ENCODE data around the gene KLHL41. TPM values are rescaled to one million over a fixed set of nuclear protein-coding genes. Genes with fewer than 3 reads are reported as not detected.

KLHL41 gene
- total RNA-seq, 1 experiment from 2014 or later, result 0.07 TPM

- Histone ChIP-seq H3K9me2 (replicated peaks; ENCODE audit: low read length) (no peaks in the 10 kb centered on the region), H2AFZ (ENCODE audit: low read length) (no peak overlapping the region), H3F3A (ENCODE audit: low read length, unreplicated experiment) (no peaks in the 10 kb centered on the region), H3K4me3 (ENCODE audit: low read length) (no peak overlapping the region), H3K36me3 (ENCODE audit: low read depth, low read length) (no peaks in the 10 kb centered on the region), H3K4me2 (ENCODE audit: low read length) (no peak overlapping the region), H3K9me3 (ENCODE audit: low read length) (no peaks in the 10 kb centered on the region), H4K20me1 (ENCODE audit: low read length) (no peaks in the 10 kb centered on the region), H3K27ac (ENCODE audit: low read length) (no peak overlapping the region), H3K79me2 (ENCODE audit: low read length) (no peaks in the 10 kb centered on the region), H3K4me1 (ENCODE audit: insufficient read depth, low read length) (peaks cover 3% of the 10 kb centered on the region; the same call in 1 of the 2 replicates), H3K9ac (ENCODE audit: low read length) (no peak overlapping the region), H3K27me3 (ENCODE audit: low read length) (no peaks in the 10 kb centered on the region)
- TF ChIP-seq EZH2phosphoT487 (IDR thresholded peaks at IDR 0.05; ENCODE audit: borderline replicate concordance, low read length) (no peak), EZH2 (IDR thresholded peaks at IDR 0.05; ENCODE audit: low read length, unreplicated experiment) (no peak), CTCF (conservative IDR thresholded peaks at IDR 0.05; ENCODE audit: low read depth, low read length) (no peak)
- intact Hi-C loops (cut with micrococcal nuclease), result no loop called here
- BruUV-seq (replicated peaks), result no TSS peak
- ATAC-seq (no peak), DNase-seq (no peak)
- ChIA-PET POLR2A (ENCODE audit: unreplicated experiment) (no interaction called here), CTCF (interaction anchor here (0.7 kb wide), 1 partner anchor 38 kb away, joined by 3 read pairs; no protein-coding TSS in a partner anchor)
Measured at GRCh38 chr2:169520896-169521295, 11.4 kb downstream of the KLHL41 start.

- no peaks in the 10 kb centered on the region for H3K9me2 ChIP-seq (replicated peaks; ENCODE audit: low read length)
- TF ChIP-seq EZH2 (IDR thresholded peaks at IDR 0.05; ENCODE audit: low read length, unreplicated experiment), result no peak
- TF ChIP-seq CTCF (conservative IDR thresholded peaks at IDR 0.05; ENCODE audit: low read depth, low read length), result no peak
- no peak for TF ChIP-seq EZH2phosphoT487 (IDR thresholded peaks at IDR 0.05; ENCODE audit: borderline replicate concordance, low read length)
- no TSS peak for BruUV-seq (replicated peaks)
- H3K9me3 ChIP-seq (ENCODE audit: low read length), result no peaks in the 10 kb centered on the region
- H3K27me3 ChIP-seq (ENCODE audit: low read length), result no peaks in the 10 kb centered on the region
- H3K36me3 ChIP-seq (ENCODE audit: low read depth, low read length), result no peaks in the 10 kb centered on the region
- intact Hi-C loops (cut with micrococcal nuclease), result no loop called here
- H3K9ac ChIP-seq (ENCODE audit: low read length), result no peak overlapping the region
- H3K4me1 ChIP-seq (ENCODE audit: insufficient read depth, low read length), result peaks cover 8% of the 10 kb centered on the region
- no peak overlapping the region for H2AFZ ChIP-seq (ENCODE audit: low read length)
- no peaks in the 10 kb centered on the region for H3F3A ChIP-seq (ENCODE audit: low read length, unreplicated experiment)
- no peaks in the 10 kb centered on the region for H3K79me2 ChIP-seq (ENCODE audit: low read length)
- H3K4me2 ChIP-seq (ENCODE audit: low read length), result no peak overlapping the region
- no peak overlapping the region for H3K27ac ChIP-seq (ENCODE audit: low read length)
- ATAC-seq, result no peak
- CTCF ChIA-PET, result no interaction called here
- H3K4me3 ChIP-seq (ENCODE audit: low read length), result no peak overlapping the region
- DNase-seq, result no peak
- no peaks in the 10 kb centered on the region for H4K20me1 ChIP-seq (ENCODE audit: low read length)
- POLR2A ChIA-PET (ENCODE audit: unreplicated experiment), result no interaction called here
Measured at GRCh38 chr2:169523681-169524080, 14.2 kb downstream of the KLHL41 start.

GRCh38 chr2:169525434-169525833, 15.9 kb downstream of the KLHL41 start:
- ATAC-seq, result no peak

More at GRCh38 chr2:169525434-169525833, 15.9 kb downstream of the KLHL41 start:
- Histone ChIP-seq H3K4me2 (ENCODE audit: low read length) (no peak overlapping the region), H3K4me3 (ENCODE audit: low read length) (no peak overlapping the region), H3K9me2 (replicated peaks; ENCODE audit: low read length) (no peaks in the 10 kb centered on the region), H3K27ac (ENCODE audit: low read length) (no peak overlapping the region), H3K36me3 (ENCODE audit: low read depth, low read length) (no peaks in the 10 kb centered on the region), H2AFZ (ENCODE audit: low read length) (no peak overlapping the region), H4K20me1 (ENCODE audit: low read length) (no peaks in the 10 kb centered on the region), H3K79me2 (ENCODE audit: low read length) (no peaks in the 10 kb centered on the region), H3K4me1 (ENCODE audit: insufficient read depth, low read length) (peaks cover 8% of the 10 kb centered on the region), H3K27me3 (ENCODE audit: low read length) (no peaks in the 10 kb centered on the region), H3K9me3 (ENCODE audit: low read length) (no peaks in the 10 kb centered on the region), H3K9ac (ENCODE audit: low read length) (no peak overlapping the region), H3F3A (ENCODE audit: low read length, unreplicated experiment) (no peaks in the 10 kb centered on the region)
- no TSS peak for BruUV-seq (replicated peaks)
- TF ChIP-seq EZH2 (IDR thresholded peaks at IDR 0.05; ENCODE audit: low read length, unreplicated experiment), result no peak
- TF ChIP-seq EZH2phosphoT487 (IDR thresholded peaks at IDR 0.05; ENCODE audit: borderline replicate concordance, low read length), result no peak
- no peak for TF ChIP-seq CTCF (conservative IDR thresholded peaks at IDR 0.05; ENCODE audit: low read depth, low read length)
- DNase-seq, result no peak
- CTCF ChIA-PET, result no interaction called here
- intact Hi-C loops (cut with micrococcal nuclease), result no loop called here
- POLR2A ChIA-PET (ENCODE audit: unreplicated experiment), result no interaction called here
